HG03565 (cell line): Measurements from ENCODE around the gene AAGAB.

Source experiments
- ATAC-seq: cut with Tn5 transposase; IDR thresholded peaks from one replicate; pipeline ENCODE4 v1.9.1; 2021; ENCODE audit warnings: mild to moderate bottlenecking, moderate library complexity; ENCODE audit not compliant: unreplicated experiment

AAGAB gene

DNA sequence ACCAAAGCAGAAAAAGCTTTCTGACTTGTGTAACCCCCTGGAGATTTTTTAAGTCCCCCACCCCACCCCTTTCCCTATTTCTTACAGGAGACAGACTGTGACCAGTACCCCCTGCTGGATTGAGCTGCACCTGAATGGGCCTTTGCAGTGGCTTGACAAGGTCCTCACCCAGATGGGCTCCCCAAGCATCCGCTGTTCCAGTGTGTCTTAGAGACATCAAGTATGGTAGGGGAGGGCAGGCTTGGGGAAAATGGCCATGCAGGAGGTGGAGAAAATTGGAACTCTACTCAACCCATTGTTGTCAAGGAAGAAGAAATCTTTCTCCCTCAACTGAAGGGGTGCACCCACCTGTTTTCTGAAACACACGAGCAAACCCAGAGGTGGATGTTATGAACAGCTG lies 64.1 kb downstream of the AAGAB start:
- ATAC-seq = no peak

DNA sequence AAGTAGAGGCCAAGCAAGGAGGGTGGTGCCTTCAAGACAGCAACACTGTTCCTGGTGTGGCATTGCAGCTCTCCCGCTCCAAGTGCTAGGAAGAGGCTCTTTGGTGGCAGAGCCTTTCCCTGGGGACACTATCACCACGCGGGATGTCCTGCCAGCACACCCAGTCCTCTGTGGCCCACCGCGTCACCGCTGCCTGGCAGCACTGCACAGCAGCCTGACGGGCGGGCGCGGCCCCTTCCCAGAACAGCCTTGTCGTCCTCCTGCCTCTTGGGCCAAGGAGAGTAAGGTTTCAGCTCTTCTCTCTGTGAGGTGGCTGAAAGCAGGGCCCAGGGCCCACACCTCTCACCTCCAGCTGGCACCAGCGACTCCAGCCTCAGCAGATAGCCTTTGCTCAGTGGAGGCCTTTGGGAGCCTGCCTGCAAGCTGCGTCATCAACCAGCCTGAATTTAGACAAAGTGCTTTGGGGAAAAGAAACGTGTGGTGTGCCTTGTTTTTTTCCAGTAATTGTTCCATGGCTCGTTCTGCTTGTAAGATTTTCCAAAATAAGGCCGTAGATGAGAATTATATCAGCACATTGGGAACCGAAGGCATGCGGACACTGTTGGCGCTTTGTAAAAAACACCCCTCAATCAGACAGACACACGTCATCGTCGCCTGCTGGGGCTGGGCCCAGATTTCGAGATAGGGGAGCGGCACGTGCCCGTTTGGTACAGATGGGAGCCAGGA lies 65.0 kb downstream of the AAGAB start:
- no peak for ATAC-seq

DNA sequence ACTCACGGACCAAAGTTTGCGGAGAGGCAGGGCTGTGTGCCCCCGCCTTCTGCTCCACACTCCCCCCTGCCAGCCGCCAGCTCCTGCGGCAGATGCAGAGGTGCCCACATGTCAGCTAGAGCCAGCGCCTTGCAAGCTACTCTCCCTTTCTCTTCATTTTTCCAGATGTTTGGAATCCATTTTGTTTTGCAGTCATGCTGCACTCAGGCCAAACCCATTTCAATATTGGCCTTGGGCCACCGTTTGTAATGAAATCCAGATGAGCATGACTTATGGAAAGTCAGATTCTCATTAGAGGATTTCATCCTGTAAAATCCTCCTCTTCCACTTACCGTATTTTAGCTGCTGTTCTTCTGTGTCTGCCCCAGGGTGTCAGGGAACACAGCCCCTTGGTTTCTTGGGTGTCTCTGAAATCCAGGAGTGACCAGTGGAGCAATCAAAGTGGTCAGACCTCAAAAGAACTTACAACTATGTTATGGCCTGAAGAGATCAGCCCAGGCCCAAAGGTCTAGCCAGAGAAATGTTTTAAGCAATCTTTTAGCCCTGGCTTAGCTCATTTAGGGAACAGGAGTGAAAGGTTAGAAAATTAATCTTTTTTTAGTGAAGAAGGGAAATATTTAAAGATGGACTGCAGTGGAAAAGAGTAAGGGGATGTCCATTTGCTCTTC lies 65.8 kb downstream of the AAGAB start:
- ATAC-seq = no peak

DNA sequence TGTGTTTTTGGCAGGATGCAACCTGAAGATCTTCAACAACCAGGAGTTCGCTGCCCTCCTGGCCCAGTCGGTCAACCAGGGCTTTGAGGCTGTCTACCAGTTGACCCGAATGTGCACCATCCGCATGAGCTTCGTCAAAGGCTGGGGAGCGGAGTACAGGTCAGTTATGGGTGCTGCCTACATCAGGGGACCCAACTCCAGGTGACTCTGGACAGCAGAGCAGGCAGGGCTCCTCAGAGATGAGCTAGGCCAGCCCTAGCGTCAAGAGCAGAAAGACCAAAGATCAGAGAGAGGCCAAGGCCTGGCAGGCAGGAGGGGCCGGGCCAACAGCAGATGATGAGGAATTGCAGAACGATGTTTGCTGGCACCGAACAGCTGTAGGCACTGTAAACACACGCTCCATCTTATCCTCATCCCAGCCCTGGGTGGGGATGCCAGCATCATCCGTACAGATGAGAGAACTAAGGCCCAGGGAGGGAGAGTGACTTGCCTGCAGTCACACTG lies 67.1 kb downstream of the AAGAB start:
- no peak for ATAC-seq

DNA sequence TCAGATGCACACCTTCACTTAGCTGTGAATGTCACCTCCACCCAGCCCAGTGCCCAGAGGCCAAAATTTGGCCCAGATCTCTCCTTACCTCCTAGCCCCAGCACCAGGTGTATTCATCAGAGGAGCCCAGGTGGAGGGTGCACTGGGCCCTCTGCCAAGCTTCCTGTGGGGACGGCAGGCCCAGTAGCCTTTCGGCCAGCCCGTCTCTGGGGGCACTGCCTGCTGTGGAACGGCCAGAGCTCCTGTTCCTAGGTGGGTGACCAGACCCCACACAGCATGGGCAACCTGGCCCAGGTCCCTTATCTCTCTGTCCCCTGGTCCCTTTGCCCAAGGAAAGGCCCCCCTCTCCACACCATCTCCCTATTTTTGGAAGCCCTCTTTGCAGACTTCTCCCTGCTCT lies 67.8 kb downstream of the AAGAB start:
- no peak for ATAC-seq

DNA sequence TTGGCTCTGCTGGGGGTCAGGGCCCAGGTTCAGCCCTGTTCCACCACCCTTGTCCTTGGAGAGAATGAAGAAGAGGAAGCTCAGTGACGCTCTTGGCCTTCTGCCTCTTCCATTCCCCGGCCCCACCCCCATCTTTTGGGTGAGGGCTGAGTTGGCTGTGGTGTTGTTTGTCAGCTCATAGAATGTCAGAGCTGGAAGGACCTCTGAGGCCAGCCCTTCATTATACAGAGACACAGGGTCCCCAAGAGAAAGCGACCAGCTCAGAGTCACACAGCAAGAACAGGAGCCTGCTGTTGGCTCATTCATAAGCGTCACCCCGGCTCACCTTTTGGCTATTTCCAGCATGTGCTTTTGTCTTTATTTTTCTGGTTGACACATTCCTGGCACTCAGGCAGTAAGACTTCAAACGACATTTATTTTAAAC lies 68.2 kb downstream of the AAGAB start:
- ATAC-seq = no peak

DNA sequence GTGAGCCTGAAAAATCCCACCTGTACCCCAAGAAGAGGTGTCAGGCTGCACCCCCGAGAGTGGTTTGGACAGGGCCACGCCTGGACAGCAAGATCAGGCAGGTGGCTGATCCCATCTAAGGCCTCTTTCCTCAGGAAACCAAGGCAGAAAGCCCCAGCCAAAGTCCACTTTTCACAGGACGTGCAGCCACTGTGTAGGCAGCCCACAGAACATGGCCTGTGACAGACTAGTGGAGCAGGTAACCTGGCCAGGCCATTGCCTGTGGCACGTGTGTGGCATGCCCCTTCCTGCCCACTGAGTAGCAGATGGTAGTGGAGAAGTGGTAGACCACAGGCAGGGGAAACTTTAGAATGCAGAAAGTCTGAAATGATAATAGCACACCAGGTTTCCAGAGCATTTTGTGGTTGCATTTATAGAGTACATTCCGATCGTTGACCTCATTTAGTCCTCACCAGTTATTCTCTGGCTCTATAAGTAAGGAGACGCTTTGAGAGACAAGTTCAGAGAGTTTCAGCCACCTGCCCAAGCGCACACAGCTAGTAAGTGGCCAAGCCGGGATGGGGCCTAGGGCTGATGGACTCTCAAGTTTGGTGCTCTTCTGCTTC lies 68.7 kb downstream of the AAGAB start:
- ATAC-seq = no peak

DNA sequence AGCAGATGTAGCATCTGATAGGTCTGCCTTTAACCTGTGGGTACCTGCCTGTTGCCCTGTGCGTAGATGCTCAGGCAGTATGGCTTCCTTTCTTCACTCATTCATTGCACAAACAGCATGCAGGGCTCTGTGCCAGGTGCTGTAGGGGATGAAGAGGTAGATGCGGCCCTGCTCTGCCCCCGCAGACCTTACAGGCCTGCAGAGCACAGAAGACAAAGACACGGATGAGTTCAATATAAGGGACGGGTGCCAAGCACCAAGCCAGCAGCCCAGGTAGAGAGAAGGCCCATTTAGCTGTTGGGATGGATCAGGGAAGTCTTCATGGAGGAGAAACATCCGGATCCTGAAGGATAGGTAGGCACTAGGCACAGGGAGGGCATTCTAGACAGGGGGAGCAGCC lies 69.4 kb downstream of the AAGAB start:
- ATAC-seq = no peak

DNA sequence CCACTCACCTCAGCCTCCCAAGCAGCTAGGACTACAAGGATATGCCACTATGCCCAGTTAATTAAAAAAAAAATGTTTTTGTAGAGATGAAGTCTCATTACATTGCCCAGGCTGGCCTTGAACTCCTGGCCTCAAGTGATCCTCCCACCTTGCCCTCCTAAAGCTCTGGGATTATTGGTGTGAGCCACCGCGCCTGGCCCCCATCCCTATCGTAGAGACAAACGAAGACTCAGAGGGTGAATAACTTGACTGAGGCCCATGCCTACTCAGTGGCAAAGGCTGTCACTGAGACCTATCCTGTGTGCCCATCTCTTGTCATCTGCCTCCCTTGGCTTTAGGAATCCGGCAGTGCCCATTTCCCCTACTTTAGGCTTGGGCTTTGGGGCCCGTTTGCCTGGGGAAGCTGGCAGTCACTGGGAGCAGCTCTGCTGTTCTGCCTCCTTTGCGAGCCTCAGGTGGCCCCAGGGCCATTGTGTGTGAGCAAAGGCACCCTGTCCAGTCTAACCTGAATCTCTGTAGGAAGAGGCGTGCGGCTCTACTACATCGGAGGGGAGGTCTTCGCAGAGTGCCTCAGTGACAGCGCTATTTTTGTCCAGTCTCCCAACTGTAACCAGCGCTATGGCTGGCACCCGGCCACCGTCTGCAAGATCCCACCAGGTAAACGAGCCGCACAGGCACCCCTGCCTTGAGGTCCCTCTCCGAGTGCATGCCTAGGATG lies 70.1 kb downstream of the AAGAB start:
- no peak for ATAC-seq

DNA sequence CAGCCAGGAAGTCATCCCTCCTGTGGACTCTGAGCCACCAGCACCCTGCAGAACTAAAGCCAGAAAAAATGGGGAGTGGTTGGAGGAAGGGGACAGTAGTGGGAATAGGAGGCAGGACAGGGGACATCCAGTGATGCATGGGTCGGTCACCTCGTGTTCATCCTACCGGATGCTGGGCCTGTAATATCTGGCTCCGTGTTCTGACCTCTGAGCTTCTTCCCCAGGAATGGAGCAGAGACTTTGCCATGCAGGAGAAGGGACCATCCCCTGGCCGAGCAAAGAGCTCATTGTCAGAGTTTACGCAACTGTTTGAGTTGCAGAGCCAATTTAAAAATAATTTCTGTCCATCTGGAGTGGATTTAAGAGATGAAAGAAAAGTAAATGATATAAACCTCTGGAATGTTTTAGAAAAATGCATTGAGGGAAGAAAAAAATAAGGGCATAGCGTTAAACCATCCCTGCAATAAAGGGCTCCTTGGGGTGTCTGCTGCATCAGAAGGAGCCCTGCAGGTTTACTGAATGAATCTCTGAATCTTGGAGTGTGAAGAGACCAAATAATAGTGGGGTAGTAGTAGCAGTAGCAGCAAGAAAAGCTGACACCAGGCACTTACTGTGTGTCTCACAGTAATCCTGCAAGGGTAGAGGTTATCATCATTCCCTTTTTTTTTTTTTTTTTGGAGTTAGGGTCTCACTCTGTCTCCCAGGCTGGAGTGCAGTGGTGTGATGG lies 70.9 kb downstream of the AAGAB start:
- no peak for ATAC-seq

DNA sequence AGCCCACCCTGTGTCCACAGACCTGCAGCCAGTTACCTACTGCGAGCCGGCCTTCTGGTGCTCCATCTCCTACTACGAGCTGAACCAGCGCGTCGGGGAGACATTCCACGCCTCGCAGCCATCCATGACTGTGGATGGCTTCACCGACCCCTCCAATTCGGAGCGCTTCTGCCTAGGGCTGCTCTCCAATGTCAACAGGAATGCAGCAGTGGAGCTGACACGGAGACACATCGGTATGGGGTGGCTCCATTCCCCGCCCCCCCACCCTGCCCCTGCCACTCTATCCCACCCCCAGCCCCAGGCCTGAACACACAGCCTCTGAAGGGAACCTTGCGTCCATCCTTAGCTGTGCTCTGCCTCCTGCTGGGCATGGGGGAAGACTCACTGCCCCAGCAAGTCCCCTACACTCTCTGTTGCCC lies 73.2 kb downstream of the AAGAB start:
- no peak for ATAC-seq

DNA sequence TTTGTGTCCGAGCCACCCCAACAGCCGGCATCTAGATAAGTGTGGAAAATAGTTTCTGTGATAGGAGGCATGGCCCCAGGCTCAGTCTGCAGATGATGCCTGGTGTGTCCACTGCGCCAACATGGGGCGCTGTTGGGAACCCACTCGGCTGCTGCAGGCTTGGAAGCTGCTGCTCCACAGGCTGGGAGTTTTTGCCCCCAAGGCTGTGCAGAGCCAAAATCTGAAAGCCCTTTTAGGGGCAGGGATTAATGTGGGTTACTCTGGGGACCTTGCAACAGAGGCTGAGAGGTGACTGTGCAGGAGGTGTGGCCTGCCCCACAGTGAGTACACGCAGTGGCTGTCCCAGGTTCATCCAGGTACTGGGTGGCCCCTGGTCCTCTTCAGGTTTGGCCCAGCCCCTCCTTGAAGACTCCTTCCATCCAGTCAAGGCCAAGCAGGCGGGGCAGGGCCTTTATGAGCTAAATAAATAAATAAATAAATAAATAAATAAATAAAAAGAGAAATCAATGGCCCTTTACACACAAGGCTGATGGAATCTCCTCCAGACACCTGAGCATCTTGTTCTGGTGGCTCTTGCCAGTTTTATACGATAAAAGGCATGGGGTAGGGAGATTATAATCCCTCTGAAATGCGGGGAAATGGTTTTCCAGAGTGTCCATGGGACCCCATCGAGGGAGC lies 73.8 kb downstream of the AAGAB start:
- no peak for ATAC-seq

DNA sequence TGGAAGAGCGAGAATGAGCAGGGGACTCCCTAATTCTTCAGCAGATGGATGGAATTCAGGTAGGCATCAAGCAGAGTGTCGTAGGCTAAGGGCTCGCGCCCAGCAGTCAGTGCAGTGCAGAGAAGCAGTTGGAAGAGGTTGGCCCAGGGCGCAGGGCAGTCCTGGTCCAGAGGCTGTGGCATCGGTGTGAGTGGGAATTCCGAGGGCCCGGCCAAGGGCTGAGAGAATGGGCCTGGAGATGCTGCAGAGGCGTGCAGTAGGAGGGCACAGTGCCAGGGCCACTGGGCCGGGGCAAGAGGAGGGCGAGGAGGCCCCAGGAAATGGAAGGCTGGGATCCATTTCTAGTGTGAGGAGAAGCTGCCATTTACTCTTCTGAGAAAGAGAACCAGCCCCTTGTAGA lies 74.4 kb downstream of the AAGAB start:
- no peak for ATAC-seq

DNA sequence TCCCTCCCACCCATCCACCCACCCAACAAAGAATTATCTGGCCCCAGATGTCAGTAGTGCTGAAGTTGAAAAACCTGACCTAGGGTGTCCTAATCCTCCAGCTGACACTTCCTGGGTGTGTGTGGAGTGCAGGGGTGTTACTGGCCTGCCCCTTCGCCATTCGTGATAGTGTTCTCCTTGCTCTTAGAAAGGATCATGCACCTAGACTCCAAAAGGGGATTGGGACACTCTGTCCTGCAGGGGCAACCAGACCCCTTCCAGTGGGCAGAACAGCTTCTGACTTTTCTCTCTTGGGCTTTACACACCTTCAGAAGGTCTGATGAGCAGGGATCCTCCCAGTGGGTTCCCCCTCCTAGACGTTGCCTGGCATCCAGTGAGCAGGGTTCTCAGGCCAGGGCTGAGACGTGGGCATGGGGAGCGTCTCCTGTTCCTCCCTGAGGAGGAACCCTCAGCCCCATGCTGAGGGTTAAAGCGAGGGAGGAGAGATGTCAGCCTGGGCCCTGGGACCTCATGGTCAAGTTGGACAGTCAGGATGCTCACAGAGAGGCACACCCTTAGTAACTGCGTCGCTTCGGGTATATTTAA lies 75.0 kb downstream of the AAGAB start:
- ATAC-seq = no peak

DNA sequence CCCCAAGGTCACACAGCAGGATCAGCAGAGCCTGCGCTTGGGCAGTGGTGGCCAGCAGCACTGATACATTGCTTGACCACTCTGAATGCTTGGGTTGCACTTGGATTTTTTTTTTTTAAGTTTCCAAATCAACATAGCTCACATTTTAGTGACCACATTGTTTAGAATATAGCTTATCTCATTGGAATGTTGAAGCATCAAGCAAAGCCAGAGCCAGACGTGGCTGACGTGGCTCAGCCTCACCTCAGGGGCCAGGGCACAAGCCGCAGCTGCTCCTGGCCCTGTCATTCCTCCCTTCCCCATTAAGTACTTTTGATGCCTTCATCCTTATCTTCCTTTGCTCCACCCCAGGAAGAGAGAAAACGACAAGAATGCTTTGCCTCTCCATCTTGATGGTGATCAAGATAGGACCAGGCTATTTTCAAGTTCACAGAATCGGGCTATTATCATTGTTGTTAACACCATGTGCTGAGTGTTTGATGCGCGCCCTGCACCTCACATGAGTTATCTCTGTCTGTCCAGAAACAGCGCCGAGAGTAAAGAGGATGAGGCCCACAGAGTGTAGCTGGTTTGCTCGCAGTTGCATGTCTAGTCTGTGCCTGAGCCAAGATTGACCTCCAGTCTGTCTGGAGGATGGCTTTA lies 75.8 kb downstream of the AAGAB start:
- ATAC-seq = no peak

DNA sequence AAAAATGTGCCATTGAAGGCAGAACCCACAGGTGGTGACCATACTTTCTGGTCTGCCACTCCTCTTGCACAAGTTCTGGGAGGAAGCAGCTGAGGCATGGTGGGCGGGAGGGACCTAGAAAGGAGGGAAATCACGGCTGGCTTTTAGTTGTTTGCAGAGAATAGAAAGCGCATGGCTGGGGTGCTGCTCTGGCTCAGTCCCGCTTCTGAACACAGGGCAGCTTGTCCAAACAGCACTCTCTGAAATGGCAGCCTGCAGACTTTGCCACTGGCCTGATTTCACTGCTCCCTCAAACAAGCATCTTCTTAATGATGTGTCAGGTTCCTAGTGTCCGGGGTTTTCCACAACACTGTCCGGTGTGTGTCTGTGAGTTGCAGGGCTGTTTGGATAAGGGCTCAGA lies 76.7 kb downstream of the AAGAB start:
- no peak for ATAC-seq

DNA sequence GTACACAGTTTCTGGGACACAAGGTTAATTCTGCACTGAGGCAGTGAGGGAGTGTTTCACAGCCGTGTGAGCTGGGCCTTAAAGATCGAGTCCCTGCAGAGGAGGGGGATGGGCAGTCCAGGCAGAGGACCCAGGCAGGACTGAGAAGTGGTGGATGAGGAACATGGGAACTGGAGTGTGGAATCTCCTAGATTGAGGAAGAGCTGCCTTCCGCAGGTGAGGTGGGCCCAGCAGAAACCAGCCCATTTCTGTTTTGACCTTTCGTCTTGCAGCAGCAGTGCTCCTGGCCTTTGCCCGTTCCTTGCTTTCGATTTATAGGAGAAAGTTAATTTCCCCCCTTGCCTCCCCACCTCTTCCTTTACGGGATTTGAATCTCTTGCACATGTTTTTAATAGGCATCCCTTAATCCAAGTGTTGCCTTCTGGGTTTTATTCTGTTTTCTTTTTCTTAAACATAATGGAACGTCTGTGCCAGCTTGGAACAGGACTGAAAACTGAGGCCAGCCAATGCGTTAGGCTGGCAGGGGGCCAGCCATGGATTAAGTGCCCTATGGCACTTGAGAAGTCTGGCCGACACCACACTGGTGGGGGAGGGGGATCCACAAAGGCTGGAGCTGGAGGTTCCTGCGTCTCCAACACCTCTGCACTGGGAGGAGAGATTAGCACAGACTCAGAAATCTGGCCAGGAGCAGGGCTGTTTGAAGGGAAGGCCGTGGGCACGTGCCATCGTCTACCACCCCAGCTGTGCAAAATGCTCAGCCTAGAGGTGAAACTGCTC lies 78.1 kb downstream of the AAGAB start:
- no peak for ATAC-seq

DNA sequence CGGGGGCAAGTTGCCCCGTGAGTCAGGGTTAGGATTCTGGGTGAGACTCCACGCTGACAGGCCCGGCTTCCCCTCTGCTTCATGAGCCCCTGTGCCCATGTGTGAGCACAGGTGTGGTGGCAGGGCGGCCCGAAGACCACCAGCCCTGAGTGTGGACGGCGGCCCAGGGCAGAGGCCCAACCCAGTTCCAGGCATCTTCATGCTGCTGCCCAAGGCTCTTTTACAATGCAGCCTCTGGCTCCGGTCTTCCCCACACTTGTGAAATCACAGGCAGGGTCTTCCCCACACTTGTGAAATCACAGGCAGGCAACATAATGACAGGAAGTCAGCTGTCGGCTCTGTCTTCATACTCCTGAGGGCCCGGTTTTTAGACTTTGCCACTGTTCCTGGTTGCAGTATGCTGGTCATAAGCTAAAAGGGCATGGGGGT lies 78.8 kb downstream of the AAGAB start:
- no peak for ATAC-seq
